Brain microvascular endothelial cell (primary cell): ENCODE measurements around the gene RPL38.

Source experiments
- DNase-seq: peaks from one replicate; pipeline ENCODE4 v3.0.0-alpha.2; 2020
- H3K27ac ChIP-seq: fragments of 250-450 bp; sonication (Bioruptor Pico); 2 replicates; pipeline ENCODE4 v1.5.1; 2020; ENCODE audit warnings: mild to moderate bottlenecking, moderate library complexity
- H3K27me3 ChIP-seq: fragments of 250-450 bp; sonication (Bioruptor Pico); replicated peaks from 2 replicates; pipeline ENCODE4 v1.5.1; 2020; ENCODE audit warnings: mild to moderate bottlenecking
- H3K36me3 ChIP-seq: fragments of 250-450 bp; sonication (Bioruptor Pico); replicated peaks from 2 replicates; pipeline ENCODE4 v1.5.1; 2020; ENCODE audit warnings: mild to moderate bottlenecking
- H3K4me3 ChIP-seq: 2 replicates; pipeline ENCODE4 v1.5.1; 2011; ENCODE audit warnings: low read depth, mild to moderate bottlenecking, control low read depth, low read length, moderate library complexity
- CTCF ChIP-seq: IDR thresholded peaks from 2 replicates; pipeline ENCODE4 v1.5.1; 2011; ENCODE audit warnings: low read depth, mild to moderate bottlenecking, moderate library complexity, low read length, control low read depth, inconsistent platforms; ENCODE audit errors: missing control alignments
- in situ Hi-C: cut with HindIII; loops from 2 replicates; pipeline ENCODE4 v1.10.0; 2017; ENCODE audit warnings: low sequenced_read_pairs, low pct_ligation_motif_present

RPL38 gene

GRCh38 chr17:74194682-74195081 lies 8.8 kb upstream of the RPL38 start:
- DNase-seq: no peak
- Histone ChIP-seq H3K4me3 (no peak overlapping the region), H3K36me3 (no peaks in the 10 kb centered on the region), H3K27ac (no peak overlapping the region), H3K27me3 (peaks cover 29% of the 10 kb centered on the region)
- TF ChIP-seq CTCF: no peak
- in situ Hi-C loops: no loop called here

GRCh38 chr17:74196541-74197317 lies 6.7 kb upstream of the RPL38 start:
- in situ Hi-C loops: no loop called here
- Histone ChIP-seq H3K36me3 (no peaks in the 10 kb centered on the region), H3K4me3 (no peak overlapping the region), H3K27me3 (peaks cover 36% of the 10 kb centered on the region), H3K27ac (no peak overlapping the region)
- no peak for TF ChIP-seq CTCF
- DNase-seq: no peak

GRCh38 chr17:74197801-74198200 lies 5.7 kb upstream of the RPL38 start:
- DNase-seq: no peak
- Histone ChIP-seq H3K27ac (no peak overlapping the region), H3K4me3 (no peak overlapping the region), H3K36me3 (no peaks in the 10 kb centered on the region), H3K27me3 (peaks cover 40% of the 10 kb centered on the region)
- in situ Hi-C loops: no loop called here
- TF ChIP-seq CTCF: no peak

GRCh38 chr17:74198694-74199093 lies 4.8 kb upstream of the RPL38 start:
- Histone ChIP-seq H3K36me3 (no peaks in the 10 kb centered on the region), H3K27me3 (peaks cover 40% of the 10 kb centered on the region), H3K4me3 (no peak overlapping the region), H3K27ac (no peak overlapping the region)
- in situ Hi-C loops: no loop called here
- no peak for TF ChIP-seq CTCF
- no peak for DNase-seq

GRCh38 chr17:74199306-74200092 lies 4.0 kb upstream of the RPL38 start:
- Histone ChIP-seq H3K4me3 (no peak overlapping the region), H3K36me3 (peaks cover 8% of the 10 kb centered on the region), H3K27ac (no peak overlapping the region), H3K27me3 (peaks cover 40% of the 10 kb centered on the region)
- peak; percentile 51 for DNase-seq
- in situ Hi-C loops: no loop called here
- TF ChIP-seq CTCF: peak; percentile 98
